SJSA1 (cell line): ENCODE measurements around the gene COA3. TPM values are rescaled to one million over a fixed set of nuclear protein-coding genes. Genes with fewer than 3 reads are reported as not detected.

Source experiments
- DNase-seq, 2 experiments: peaks; one replicate each; pipeline ENCODE4 v3.0.0-alpha.2; 2015 to 2020; ENCODE audit warnings: low spot score in 2 of 2, low read depth in 1 of 2
- H3K27ac ChIP-seq: fragments of 250-450 bp; sonication (Bioruptor Pico); 2 replicates; pipeline ENCODE4 v1.5.1; 2020; ENCODE audit warnings: mild to moderate bottlenecking, moderate library complexity
- H3K27me3 ChIP-seq: fragments of 250-450 bp; sonication (Bioruptor Pico); replicated peaks from 2 replicates; pipeline ENCODE4 v1.5.1; 2020; ENCODE audit warnings: mild to moderate bottlenecking, moderate library complexity
- H3K36me3 ChIP-seq: fragments of 250-450 bp; sonication (Bioruptor Pico); 2 replicates; pipeline ENCODE4 v1.5.1; 2020; ENCODE audit warnings: mild to moderate bottlenecking
- H3K4me1 ChIP-seq: fragments of 250-450 bp; sonication (Bioruptor Pico); replicated peaks from 2 replicates; pipeline ENCODE4 v1.6.1; 2021; ENCODE audit warnings: mild to moderate bottlenecking
- H3K4me3 ChIP-seq: fragments of 250-450 bp; sonication (Bioruptor Pico); 2 replicates; pipeline ENCODE4 v1.5.1; 2020; ENCODE audit warnings: mild to moderate bottlenecking
- H3K9me3 ChIP-seq: fragments of 250-450 bp; sonication (Bioruptor Pico); replicated peaks from 2 replicates; pipeline ENCODE4 v1.5.1; 2020; ENCODE audit warnings: mild to moderate bottlenecking
- total RNA-seq: library from RNA; depleted of rRNA; stranded (reverse); fragments of >200 nt; shearing (Covaris generic); gene quantifications from 2 replicates; pipeline ENCODE4 v1.2.3, GENCODE V29; 2014

Gene COA3
- total RNA-seq, 1 experiment from 2014 or later: 85.0 TPM

DNA sequence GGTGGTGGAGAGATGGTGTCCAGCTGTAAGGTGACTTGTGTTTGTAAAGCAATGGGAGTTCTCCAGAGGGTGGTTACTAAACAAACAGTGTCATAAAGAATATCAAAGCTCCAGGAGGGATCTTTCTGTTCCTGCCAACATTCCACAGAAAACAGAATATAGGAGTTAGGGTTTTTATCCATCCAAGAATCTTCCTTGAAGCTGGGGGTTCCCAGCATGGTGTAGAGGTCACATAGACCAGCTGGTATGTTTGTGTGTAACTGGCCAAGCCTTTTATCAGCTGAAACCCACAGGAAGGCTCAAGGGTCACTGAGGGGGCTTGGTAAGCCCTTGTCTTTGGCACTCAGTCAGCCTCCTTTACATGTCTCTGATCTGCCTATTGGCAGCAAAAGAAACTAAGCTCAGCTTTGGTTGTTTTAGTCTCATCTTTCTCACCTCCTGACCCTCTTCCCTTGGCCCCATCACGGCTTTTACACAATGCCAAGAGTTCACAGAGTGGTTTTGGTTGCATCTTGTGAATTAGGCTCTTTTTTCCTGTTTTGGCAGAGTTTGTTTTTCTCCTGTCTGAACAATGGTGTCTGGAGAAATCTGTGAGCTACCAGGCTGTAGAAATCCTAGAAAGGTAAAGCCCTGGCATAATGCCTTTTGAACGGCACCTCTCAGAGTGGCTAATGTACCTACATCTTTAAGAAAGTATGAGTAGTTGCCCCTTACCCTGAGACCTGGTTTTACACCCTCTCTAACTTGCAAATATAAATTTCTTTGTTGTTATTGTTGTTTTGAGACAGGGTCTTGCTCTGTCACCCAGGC is 4.8 kb upstream of the COA3 start:
- no peak overlapping the region for H3K27ac ChIP-seq
- no peaks in the 10 kb centered on the region for H3K9me3 ChIP-seq
- peaks cover 6% of the 10 kb centered on the region for H3K4me1 ChIP-seq
- H3K36me3 ChIP-seq: peaks cover 2% of the 10 kb centered on the region; the same call in 1 of the 2 replicates
- no peaks in the 10 kb centered on the region for H3K27me3 ChIP-seq
- H3K4me3 ChIP-seq: no peak overlapping the region
- DNase-seq: no peak

- Histone ChIP-seq H3K9me3 (no peaks in the 10 kb centered on the region), H3K36me3 (peaks cover 14% of the 10 kb centered on the region; the same call in 1 of the 2 replicates), H3K27ac (peak overlapping the region; percentile 30; the same call in 1 of the 2 replicates), H3K4me1 (peaks cover 16% of the 10 kb centered on the region), H3K4me3 (peak overlapping the region; percentile 69), H3K27me3 (no peaks in the 10 kb centered on the region)
- no peak for DNase-seq
These were observed 507 bp downstream of the COA3 start for GRCh38 chr17:42798011-42798382.

DNA sequence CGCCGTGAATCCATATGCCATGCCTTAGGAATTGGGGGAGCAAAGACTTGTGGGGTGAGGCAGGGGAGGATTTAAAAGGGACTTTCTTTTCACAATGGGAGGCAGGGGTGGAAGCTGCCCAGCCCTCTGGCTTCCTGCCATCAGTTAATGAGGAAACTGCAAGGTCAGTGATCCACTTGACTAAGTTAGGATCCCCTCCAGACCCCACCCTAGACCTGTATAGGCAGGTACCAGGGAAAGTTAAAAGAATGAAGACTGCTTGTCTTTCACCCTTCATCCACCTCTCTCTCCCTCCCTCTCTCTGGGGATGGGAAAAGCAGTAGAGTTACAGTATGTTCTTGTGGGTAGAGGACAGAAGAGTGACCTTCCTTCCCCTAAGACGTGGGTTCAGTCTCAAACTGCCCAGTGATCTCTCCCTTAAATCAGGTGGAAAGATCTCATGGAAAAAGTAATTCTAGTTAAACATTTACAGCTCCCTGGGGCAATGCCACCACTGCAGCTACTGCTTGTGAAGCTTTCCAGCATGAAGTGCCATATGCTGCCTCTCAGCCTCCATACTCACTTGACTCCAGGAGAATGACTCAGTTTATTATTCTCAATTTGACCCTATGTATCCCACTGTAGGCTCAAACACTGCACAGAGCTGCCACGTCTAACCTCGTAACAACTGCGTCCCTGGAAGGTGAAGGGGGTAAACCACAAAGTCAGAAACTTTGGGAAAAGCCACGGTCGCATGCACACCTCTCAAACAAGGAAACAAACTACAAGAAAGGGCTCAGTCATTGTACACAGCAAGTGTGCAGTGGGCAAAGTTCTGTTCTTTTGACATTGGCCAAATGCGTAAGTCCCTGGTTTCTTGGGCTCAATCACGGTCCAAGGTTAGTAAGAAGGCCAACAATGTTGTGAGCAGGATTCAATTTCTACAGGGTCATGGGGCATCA is 1.2 kb downstream of the COA3 start:
- H3K27ac ChIP-seq: no peak overlapping the region
- H3K4me3 ChIP-seq: peak overlapping the region; percentile 69
- peaks cover 16% of the 10 kb centered on the region for H3K4me1 ChIP-seq
- DNase-seq: no peak
- H3K9me3 ChIP-seq: no peaks in the 10 kb centered on the region
- peaks cover 14% of the 10 kb centered on the region; the same call in 1 of the 2 replicates for H3K36me3 ChIP-seq
- no peaks in the 10 kb centered on the region for H3K27me3 ChIP-seq

GRCh38 chr17:42796066-42796758 is 2.3 kb downstream of the COA3 start:
- Histone ChIP-seq H3K27me3 (no peaks in the 10 kb centered on the region), H3K4me1 (peaks cover 16% of the 10 kb centered on the region), H3K4me3 (no peak overlapping the region), H3K36me3 (peaks cover 14% of the 10 kb centered on the region; the same call in 1 of the 2 replicates), H3K9me3 (no peaks in the 10 kb centered on the region), H3K27ac (no peak overlapping the region)
- no peak for DNase-seq

- DNase-seq: no peak
- H3K27me3 ChIP-seq: no peaks in the 10 kb centered on the region
- H3K9me3 ChIP-seq: no peaks in the 10 kb centered on the region
- no peak overlapping the region for H3K4me3 ChIP-seq
- H3K27ac ChIP-seq: no peak overlapping the region
- peaks cover 16% of the 10 kb centered on the region for H3K4me1 ChIP-seq
- H3K36me3 ChIP-seq: peaks cover 14% of the 10 kb centered on the region; the same call in 1 of the 2 replicates
These were observed 3.0 kb downstream of the COA3 start for GRCh38 chr17:42795465-42795864.

DNA sequence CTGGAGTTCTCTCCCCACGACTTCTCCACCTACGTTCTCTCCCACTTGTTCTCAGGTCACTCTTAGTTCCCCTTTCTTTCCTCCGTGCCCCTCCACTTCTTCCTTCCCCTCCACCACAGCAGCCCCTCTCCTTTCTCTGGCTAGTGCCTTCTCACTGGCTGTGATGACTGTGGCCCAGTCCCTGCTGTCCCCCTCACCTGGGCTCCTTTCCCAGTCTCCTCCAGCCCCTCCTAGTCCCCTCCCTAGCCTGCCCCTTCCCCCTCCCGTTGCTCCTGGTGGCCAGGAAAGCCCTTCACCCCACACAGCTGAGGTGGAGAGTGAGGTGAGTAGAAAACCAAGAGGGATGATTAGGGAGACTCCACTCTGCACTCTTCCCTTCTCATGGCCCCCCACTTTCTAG is 3.4 kb downstream of the COA3 start:
- H3K27me3 ChIP-seq: no peaks in the 10 kb centered on the region
- peaks cover 16% of the 10 kb centered on the region for H3K4me1 ChIP-seq
- H3K9me3 ChIP-seq: no peaks in the 10 kb centered on the region
- no peak overlapping the region for H3K27ac ChIP-seq
- H3K4me3 ChIP-seq: no peak overlapping the region
- peaks cover 14% of the 10 kb centered on the region; the same call in 1 of the 2 replicates for H3K36me3 ChIP-seq
- DNase-seq: no peak

DNA sequence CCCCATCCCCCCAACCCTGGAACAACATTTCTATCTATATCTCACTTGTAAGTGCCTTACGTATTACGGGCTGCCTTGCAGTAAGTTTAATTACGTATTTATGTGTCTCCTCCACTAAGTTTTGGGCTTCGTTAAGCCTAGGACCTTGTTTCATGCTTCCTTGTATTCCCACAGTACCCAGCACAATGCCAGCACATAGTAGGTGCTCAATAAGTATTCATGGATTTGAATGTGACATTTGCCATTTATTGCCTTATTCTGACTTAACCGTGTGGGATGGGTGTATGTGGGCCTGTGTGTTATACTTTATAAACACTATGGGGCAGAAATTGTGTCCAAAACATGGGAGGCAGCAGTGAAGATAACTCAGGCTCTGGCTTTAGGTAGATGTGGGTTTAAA is 6.0 kb downstream of the COA3 start:
- no peak overlapping the region for H3K4me3 ChIP-seq
- no peaks in the 10 kb centered on the region for H3K9me3 ChIP-seq
- peaks cover 9% of the 10 kb centered on the region; the same call in 1 of the 2 replicates for H3K36me3 ChIP-seq
- H3K4me1 ChIP-seq: peaks cover 5% of the 10 kb centered on the region
- DNase-seq: no peak
- no peak overlapping the region for H3K27ac ChIP-seq
- no peaks in the 10 kb centered on the region for H3K27me3 ChIP-seq

GRCh38 chr17:42791948-42792347 is 6.6 kb downstream of the COA3 start:
- H3K4me1 ChIP-seq: no peaks in the 10 kb centered on the region
- no peaks in the 10 kb centered on the region for H3K9me3 ChIP-seq
- no peak overlapping the region for H3K4me3 ChIP-seq
- no peaks in the 10 kb centered on the region for H3K27me3 ChIP-seq
- 0 out of 2 replicates have a peak, but pooled peaks cover 4% of the 10 kb centered on the region for H3K36me3 ChIP-seq
- no peak overlapping the region for H3K27ac ChIP-seq
- DNase-seq: no peak

DNA sequence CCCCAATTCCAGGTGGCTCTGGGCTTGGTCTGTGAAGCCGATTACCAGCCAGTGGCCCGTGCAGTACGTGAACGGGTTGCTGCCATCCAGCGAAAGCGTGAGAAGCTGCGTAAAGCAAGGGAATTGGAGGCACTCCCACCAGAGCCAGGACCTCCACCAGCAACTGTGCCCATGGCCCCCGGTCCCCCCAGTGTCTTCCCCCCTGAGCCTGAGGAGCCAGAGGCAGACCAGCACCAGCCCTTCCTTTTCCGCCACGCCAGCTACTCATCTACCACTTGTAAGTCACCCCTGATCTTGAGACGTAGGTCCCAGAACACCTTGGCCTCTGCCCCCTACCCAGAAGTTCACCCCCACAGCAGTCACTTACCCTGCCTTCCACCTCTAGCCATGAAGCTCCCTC is 11.2 kb downstream of the COA3 start:
- no peaks in the 10 kb centered on the region for H3K27me3 ChIP-seq
- H3K36me3 ChIP-seq: no peaks in the 10 kb centered on the region
- peaks cover 17% of the 10 kb centered on the region for H3K4me1 ChIP-seq
- DNase-seq: no peak
- H3K27ac ChIP-seq: no peak overlapping the region
- no peaks in the 10 kb centered on the region for H3K9me3 ChIP-seq
- H3K4me3 ChIP-seq: no peak overlapping the region

DNA sequence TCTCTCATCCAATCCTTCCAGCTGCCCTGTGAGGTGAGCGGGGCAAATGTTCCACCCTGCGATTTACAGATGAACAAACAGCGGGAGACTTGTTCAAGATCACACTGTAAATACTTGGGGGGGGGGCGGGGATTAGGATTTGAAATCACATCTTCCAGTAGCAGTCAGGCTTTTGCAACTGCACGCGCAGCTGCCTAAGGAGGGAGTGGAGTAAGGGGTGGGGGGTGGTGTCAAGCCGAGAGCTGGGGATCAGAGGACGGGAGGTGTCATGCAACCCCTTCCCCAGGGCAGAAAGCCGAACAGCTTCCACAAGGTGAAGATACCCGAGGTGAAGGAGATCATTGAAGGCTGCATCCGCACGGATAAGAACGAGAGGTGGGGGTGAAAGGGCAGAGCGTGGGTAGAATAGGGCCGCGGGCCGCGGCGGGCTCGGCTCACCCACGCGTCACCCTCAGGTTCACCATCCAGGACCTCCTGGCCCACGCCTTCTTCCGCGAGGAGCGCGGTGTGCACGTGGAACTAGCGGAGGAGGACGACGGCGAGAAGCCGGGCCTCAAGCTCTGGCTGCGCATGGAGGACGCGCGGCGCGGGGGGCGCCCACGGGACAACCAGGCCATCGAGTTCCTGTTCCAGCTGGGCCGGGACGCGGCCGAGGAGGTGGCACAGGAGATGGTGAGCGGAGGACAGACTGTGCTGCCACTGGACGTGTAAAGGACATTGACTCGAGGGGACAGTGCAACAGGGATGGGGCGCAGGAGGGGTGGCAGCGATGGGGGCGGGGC is 13.5 kb downstream of the COA3 start:
- Histone ChIP-seq H3K27ac (no peak overlapping the region), H3K27me3 (no peaks in the 10 kb centered on the region), H3K9me3 (no peaks in the 10 kb centered on the region), H3K4me3 (no peak overlapping the region), H3K36me3 (peaks cover 2% of the 10 kb centered on the region; the same call in 1 of the 2 replicates), H3K4me1 (peaks cover 19% of the 10 kb centered on the region)
- no peak for DNase-seq

- H3K9me3 ChIP-seq: no peaks in the 10 kb centered on the region
- no peak overlapping the region for H3K4me3 ChIP-seq
- no peaks in the 10 kb centered on the region for H3K27me3 ChIP-seq
- H3K4me1 ChIP-seq: peaks cover 21% of the 10 kb centered on the region
- H3K36me3 ChIP-seq: peaks cover 8% of the 10 kb centered on the region; the same call in 1 of the 2 replicates
- no peak for DNase-seq
- H3K27ac ChIP-seq: no peak overlapping the region
These were observed 14.1 kb downstream of the COA3 start for GRCh38 chr17:42784409-42784808.

- Histone ChIP-seq H3K36me3 (peaks cover 14% of the 10 kb centered on the region), H3K27me3 (no peaks in the 10 kb centered on the region), H3K27ac (peak overlapping the region; percentile 36), H3K4me3 (no peak overlapping the region), H3K4me1 (peaks cover 21% of the 10 kb centered on the region), H3K9me3 (no peaks in the 10 kb centered on the region)
- no peak for DNase-seq
These were observed 14.7 kb downstream of the COA3 start for GRCh38 chr17:42783791-42784138.
